Mucosa of gallbladder (tissue), 1 donor: ENCODE measurements around the gene ORMDL3. TPM values are rescaled to one million over a fixed set of nuclear protein-coding genes. Genes with fewer than 3 reads are reported as not detected.
"Not testable (repeated sequence)": the region's sequence is repeated elsewhere in the genome, so short reads cannot be mapped to it uniquely, and the experiment has no call there.

ENCODE experiments used
- DNase-seq: peaks from one replicate; pipeline ENCODE4 v3.0.0-alpha.2; 2020; ENCODE audit warnings: low spot score
- total RNA-seq: library from RNA; stranded (reverse); gene quantifications from one replicate; pipeline ENCODE4 v1.2.1, GENCODE V29; 2021
- donor health status: DM: no; HTN: no; CAD: no.

ORMDL3 gene
- total RNA-seq, 1 donor from 2014 or later: 73.6 TPM

DNA sequence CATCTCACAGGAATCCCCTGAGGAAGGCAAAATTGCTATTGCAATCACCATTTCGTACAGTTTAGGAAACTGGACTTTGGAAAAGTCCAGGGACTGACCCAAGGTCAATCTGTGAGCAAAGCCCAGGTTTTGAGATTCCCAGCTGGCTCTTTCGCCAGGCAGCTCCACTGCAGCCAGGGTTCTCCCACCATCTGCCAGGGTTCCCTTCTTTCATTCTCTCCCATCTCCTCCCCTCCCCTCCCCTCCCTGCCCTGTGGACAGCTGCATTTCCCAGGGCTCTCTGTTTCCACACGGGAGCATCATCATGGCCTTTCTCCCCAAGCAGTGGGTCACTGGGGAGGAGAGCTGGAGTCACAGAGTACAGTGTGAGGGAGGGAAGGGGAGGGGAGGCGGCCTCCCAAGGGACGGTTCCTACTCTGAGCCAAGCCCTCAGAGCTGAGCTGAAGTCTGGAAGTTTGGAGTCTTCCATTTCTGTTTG, 23.5 kb upstream of the ORMDL3 start:
- DNase-seq: no peak

DNA sequence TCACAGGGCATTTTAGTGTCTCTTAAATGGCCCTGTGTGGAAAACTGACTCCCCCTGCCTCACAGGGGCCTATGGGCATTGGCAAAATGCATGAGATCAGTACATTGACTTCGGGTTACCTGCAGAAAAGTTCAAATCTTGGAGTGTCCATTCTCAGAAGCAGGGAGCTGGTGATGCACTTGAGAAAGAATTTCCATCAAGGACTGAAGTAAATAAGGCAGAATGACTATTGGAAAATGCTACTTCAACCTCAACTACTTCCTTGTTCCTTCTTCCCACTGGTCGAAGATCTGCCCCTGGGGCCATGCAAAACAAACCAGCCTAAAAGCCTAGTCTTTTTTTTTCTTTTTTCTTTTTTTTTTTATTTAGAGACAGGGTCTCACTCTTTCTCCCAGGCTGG, 21.6 kb upstream of the ORMDL3 start:
- no peak for DNase-seq

DNA sequence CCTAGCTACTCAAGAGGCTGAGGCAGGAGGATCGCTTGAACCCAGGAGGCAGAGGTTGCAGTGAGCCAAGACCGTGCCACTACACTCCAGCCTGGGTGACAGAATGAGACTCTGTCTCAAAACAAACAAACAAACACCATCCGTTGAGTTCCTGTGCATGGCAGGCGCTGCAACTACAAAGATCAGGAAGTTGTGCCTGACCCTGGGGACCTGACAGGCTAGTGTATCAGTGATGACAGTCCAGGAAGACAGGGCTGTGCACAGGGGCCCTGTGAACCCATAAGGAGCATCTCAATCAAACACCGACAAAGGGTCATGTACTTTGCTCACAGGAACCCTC, 21.1 kb upstream of the ORMDL3 start:
- not testable (repeated sequence) for DNase-seq

DNA sequence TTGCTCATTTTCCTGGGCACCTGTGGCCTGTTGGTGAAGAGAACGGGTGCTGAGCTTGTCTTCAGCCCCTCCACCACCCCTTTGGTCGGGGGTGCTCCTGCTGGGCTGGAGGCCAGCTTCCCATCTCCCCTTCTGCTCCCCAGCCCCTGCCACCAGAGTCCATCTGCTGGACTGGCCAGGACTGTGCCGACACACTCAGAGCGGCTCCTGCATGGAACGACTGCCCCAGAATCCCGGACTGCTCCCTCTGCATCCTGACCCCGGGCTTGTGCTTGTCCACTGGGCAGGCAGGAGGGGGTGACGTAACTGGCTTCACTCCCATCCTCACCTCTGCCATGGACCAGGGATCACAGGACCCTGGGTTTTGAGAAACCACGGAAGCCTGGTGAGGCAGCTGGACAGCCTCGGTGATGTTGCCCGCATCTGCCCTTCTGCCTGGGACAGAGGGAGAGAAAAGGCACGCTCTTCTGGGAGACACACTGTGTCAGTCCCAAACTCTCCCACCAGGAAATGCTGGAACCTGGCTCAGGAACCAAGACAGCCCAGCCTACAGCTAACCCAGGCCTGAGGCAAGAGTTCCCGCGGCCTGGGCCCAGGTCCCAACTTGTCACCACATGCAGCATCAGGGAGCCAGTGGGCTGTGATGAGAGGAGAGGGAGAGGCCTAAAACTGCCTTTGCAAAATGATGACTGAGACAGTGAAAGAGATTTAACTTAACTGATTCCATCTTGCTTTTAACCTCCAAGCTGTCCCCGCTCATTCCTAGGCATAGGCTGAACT, 19.3 kb upstream of the ORMDL3 start:
- no peak for DNase-seq

DNA sequence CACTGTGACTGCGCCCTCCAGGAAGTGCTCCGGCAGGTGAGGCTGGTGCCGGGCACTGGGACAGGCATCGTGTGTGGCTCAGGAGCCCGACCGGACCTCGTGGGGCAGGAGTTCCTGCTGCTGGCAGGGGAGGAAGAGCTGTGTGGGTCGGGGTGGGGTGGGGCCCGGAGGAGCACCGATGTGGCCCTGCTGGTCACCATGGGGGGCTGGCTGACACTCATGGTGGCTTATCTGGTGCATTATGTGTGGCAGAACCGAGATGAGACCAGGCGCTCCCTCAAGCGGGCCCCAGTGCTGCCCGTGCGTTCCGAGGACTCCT, 17.0 kb upstream of the ORMDL3 start:
- DNase-seq: no peak

DNA sequence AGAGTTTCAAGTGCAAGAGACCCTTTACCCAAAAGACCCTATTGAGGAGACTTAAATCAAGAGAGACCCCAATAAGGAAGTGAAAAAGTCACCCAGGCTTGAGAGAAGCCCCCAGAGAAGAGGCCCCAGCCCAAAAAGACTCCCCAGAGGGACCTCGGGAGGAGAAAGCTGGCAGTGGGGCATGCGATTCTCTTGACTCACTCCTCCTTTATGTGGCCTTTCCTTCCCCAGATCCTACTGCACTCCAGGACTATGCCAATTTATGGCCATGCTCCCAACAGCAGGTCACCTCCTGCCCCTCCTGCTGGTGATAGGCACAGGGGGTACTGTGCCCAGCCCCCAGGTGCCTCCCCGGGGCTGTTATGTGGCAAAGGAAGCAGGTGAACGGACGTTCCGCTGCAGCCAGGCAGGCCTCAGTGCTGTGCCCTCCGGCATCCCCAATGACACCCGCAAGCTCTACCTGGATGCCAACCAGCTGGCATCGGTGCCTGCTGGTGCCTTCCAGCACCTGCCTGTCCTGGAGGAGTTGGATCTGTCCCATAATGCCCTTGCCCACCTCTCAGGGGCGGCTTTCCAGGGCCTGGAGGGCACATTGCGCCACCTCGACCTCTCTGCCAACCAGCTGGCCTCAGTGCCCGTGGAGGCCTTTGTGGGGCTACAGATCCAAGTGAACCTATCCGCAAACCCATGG, 16.4 kb upstream of the ORMDL3 start:
- no peak for DNase-seq

DNA sequence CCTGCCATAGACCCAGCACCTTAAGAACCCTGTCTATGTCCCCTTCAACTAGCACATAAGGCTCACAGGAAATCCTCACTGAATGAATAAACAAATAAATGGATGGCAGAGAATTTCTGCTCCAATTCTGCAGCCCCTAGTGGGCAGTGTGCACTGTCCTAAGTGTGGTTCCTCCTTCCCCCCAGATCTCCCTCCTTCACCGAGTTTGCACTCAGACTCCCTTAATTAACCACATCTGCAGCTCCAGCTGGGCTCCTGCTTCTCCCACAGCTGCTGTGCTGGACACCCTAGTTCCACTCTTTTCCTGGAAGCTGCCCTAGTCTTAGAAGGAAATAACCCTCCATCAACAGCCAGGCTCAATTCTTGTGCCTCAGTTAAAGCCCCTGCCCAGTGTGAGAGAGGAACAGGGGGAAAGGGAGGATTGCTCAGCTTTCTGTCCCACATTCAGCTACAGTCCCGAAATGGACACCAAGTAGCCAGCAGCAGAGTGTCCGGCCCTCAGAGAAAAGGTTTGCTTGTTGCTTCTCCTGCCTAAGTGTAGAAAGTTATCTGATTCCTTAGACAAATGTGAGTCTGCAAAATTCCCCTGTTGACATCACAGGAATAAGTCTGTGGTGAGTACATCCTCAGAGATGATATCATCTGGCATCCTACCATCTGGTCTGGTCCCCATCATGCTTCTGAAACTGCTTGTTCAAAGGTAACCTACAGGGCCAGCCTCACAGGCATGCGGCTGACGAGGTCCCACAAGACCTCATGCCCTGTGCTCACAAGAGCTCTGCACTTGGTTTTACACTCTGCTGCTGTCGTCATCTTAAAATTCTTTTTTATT, 12.4 kb upstream of the ORMDL3 start:
- no peak for DNase-seq

DNA sequence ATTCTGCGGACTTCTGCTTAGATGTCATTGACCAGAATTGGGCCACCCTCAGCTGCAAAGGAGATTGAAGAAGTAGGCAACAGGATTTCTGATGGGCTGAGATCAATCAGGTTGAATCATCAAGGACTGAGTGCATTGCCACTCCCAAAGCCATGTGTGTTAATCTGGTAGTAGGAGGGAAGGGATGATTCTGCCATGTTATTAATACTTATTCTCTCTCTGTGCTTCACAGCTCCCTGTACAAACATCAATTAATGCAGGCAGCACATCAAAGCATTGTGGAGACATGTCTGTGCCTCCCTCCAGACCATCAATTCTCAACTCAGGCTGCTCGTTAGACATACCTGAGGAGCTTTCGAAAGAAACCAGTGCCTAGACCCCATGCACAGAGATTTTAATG, 11.7 kb upstream of the ORMDL3 start:
- DNase-seq: no peak

DNA sequence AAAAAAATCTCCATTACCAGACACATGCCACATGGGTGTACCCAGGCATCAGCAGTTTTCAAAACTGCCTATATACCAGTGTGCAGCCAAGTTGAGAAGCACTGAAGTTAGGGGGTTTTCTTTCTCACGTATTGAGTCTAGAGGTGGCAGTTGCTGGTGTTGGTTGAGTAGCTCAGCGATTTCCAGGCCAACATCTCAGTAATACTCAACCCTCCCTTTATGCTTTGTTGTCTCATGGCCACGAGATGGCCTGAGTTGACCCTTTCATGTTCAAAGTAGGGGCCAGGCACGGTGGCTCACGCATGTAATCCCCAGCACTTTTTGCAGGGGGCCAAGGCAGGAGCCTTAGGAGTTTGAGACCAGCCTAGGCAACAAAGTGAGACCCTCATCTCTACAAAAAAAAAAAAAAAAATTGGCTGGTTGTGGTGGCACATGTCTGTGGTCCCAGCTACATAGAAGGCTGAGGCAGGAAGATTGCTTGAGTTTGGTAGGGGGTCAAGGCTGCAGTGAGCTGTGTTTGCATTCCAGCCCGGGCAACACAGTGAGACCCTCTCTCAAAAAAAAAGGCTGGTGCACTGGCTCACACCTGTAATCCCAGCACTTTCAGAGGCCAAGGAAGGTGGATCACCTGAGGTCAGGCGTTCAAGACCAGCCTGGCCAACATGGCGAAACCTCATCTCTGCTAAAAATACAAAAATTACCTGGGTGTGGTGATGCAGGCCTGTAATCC, 10.9 kb upstream of the ORMDL3 start:
- no peak for DNase-seq

DNA sequence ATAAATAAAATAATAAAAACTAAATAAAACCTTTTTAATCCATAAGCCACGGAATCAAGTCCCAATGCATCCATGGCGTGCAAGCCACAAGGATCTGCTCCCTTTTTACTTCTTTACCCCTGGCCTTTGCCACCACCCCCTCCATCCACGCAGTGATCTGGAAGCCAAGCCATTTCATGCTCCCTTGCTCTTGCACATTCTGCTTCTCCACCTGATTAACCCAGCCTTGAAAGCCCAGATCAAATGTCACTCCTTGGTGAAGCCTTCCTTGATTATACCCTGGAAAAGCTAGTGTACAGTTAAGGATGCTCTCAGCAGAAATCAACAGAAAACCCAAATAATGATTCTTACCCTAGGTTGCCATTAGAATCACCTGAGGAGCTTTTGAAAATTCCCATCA, 10.0 kb upstream of the ORMDL3 start:
- DNase-seq: no peak

DNA sequence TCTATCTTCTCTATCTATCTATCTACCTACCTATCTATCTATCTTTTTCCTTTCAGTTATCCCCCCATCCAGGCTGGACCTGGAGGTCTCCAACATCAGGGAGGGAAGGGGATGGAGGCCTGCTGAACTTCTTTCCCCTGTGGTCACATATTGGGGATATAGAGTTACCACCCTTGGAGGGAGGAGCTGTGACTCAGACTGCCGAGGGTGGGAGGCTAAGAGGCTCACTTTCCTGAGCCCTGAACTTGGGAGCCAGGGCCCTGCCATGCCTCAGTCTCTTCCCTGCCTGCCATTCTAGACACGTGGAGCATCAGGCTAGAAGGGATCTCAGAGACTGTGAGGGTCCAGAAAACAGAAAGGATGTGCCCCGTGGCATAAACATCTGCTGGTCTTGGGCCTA, 8.5 kb upstream of the ORMDL3 start:
- DNase-seq: no peak

DNA sequence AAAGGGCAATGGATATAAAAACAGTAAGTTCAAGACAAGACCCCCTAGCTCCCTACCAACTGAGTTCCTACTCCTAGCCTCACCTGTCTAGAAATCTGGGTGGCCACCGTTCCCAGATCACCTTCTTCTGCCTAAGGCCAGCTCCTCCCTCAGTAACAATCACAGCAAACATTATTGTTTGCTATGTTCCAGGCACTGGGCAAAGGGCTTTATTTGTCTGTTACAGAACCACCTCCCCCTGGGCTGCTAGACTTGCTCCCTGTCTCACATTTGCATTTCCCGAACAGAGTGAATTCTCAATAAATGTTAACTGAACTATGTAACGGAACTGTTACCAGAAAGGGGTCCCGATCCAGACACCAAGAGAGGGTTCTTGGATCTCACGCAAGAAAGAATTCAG, 6.9 kb upstream of the ORMDL3 start:
- no peak for DNase-seq

DNA sequence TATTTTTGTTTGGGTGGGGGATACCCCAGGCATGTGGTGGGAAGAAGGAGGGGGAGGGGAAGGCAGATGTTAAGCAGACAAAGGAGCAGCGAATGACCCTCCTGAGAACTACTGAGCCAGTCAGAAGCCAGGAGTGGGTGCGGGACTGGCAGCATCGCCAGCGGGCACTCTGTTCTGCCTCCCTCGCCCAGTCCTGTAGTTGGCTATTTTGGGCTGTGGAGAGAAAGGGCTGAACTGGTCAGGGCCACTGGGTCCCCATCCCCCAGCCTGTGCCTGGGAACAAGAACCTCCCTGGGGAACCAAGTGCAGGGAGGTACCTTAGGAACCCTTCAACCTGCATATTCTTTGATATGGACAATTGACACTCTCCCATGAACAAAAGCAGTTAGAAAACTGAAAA, 6.5 kb upstream of the ORMDL3 start:
- no peak for DNase-seq

DNA sequence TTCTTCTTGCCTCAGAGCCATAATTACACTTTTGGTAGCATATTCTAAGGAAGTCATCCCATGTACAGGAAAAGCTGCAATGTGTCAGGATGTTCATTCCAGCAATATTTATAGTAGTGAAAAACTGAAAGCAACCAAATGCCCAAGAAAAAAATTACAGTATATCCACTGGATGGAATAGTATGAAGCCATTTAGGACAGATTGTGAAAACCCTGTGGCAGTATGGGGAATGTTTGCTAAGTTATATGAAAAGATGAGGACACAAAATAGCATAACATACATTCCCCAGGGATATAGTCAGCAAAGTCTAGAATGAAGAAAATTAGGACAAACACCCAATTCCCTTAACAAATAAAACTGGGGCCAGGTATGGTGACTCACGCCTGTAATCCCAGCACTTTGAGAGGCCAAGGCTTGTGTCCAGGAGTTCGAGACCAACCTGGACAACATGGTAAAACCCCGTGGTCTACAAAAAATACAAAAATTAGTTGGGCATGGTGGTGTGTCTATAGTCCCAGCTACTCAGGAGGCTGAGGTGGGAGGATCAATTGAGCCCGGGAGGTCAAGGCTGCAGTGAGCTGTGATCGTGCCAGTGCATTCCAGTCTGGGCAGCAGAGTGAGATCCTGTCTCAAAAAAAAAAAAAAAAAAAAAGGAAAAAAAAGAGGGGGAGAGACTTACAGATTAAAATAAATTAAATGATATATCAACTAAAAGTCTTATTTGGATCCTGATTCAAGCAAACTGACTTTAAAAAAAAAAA, 2.4 kb upstream of the ORMDL3 start:
- DNase-seq: no peak

DNA sequence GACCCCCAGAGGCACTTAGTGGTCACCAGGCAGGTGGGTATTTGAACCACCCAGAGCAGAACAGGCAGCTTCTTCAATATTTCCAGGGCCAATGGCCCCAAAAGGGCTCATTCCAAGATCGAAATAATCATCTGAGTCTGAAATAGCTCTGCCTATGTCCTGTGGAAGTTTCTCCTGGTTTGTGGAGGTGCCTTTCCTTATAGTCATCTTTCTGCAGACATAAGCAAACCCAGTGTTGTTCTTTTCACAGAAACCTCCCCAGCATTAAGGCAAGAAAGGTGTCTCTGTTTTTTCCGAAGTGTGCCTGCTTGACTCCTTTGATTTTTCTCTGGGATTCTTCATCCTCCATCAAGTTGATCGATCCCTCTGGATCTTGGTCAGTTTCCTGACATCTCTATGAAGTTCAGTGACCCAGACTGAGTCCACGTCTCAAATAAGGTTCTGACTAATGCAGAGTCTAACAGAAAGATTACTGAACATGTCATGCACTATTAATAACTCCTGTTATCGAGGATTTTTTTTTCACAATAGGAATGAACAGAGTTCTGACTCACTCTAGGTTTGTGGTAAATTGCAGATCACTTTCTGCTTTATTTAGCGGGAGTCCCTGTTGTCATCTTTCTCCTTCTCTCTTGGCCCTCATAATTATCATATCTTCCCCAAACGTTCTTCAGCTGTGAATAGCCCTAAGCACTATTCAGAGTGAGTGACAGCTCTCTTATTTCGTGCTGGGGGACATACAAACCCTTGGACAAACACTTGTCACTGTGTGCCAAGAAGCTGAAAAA, 1.7 kb upstream of the ORMDL3 start:
- no peak for DNase-seq

DNA sequence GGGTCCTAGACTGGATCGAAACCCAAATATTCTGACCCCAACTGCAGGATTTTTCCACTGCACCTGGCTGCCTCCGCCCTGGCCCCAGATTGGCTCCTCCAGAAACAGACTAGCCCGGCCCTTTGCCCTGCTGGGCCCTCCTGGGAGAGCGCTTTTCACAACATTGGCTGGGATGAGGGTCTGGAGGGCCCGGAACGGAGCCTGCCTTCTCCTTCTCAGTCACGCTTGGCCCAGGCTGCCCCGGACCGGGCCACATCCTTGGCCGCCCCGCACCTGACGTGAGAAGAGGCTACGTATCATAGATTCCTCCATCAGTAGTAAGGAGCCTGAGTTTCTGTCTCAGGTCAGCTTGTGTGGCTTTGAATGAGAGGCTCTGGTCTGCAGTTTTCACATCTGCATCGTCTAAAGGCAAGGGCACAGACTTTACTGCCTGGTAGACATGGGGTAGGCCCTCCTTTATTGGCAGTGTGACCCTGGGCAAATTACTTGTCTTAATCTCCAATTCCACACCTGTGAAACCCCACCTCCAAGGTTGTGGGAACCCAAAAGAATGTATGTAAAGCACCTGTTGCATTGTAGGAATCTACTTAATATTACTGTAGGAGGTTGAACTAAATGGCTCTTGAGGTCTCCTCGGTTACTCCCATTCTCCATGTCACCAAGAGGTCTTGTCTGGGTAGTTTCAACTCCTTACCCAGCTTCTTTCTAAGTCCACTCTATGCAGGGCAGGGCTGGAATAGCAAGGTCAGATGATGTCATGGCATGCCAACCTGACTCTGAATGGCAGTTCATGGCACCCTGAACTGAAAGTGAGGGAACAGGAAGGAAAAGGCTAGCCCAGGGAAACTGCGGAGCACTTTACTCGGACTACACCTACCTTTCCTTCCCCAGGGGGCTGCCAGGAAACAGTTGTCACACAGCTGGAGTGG, 792 bp upstream of the ORMDL3 start:
- peak; percentile 28 for DNase-seq

DNA sequence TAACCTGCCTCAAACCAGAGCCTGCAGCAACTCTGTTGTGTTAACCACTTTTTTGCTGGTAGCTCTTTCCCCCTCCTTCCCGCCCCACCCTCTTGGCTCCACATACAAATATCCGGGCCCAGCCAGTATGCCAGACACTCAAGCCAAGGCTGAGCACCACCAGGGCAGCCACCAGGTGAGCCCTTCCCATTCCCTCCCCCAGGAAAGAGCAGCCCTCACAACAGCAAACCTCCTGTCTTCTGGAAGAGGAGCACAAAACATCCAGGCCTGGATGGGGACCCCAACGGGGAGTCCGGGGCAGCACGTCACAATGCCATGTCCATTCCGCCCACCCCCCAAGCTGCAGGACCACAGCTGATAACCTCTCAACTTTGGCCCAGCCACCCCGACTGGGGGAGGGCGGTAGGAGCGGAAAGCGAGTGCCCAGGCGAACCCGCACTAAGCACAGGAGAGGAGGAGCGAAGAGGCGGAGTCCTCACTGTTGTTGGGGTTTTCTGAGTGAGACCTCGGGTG, 757 bp downstream of the ORMDL3 start:
- DNase-seq: no peak

DNA sequence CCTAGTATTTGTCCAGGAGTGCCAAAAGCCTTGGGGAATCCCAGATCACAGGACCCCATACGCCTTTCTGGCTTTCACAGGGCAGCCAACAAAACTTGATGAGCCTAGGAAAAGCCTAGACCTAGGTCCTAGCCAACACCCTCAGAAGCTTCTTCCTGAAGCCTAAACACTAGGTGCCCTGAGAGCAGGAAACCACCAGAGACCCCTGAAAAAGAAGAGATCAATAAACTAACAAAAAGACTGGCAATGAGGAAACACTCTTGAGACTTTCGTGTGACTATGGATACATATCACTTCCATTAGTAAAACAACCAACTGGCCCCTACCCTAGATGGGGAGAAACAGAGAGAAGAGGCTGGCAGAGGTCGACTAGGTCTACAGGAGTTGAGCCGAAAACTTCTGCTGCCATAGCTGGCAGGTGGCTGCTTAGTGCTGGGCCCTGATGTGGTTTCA, 1.2 kb downstream of the ORMDL3 start:
- no peak for DNase-seq
